NCI-H226 (cell line): ENCODE results near the gene GNAT2.
A peak's percentile ranks its signal among the peaks of the same experiment; 100 is the strongest.

ENCODE experiments used
- DNase-seq: peaks from one replicate; pipeline ENCODE4 v3.0.0-alpha.2; 2015

The GNAT2 gene

GRCh38 chr1:109605381-109605780 lies 14.0 kb downstream of the GNAT2 start:
- no peak for DNase-seq

- DNase-seq = no peak
Observed at GRCh38 chr1:109603229-109603628, 16.2 kb downstream of the GNAT2 start.

DNA sequence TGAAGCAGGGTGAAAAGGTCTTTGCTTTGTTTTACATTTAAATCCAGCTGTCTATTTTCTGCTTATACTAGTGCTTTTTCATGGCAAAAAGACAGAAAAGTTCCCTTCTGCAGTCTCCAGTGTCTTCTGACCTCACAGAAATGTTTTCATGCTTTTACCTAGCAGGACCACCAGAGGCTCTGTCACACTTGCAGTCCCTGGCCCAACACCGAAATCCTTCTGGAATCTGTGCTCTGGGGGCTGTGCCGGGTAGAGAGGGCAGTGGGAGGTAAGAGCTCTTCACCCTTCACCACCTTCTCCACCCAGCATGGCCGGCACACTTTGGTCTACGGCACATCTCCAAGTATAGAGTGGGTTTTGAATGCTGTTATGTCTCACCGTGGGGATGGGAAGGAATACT lies 20.8 kb downstream of the GNAT2 start:
- DNase-seq = no peak

- no peak for DNase-seq
Observed at GRCh38 chr1:109598156-109598555, 21.3 kb downstream of the GNAT2 start.

GRCh38 chr1:109595531-109595930 lies 23.9 kb downstream of the GNAT2 start:
- no peak for DNase-seq

DNA sequence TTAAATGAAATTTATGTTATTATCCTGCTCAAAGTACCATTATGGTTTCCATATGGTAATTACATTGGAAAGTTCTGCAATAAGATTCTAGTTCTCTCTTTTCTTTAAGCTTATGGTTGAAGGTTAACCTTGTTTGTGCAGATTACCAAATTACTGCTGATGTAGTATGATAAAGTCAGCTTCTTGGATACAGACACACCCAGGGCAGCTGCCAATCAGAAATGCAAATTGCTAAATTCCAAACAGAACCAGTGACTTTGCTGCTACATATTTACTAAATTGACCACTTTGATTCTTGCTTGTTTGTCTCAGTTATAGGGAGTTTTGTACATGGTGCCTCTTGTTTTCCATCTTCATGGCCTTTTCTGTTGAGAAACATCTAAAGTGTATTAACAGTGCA lies 26.5 kb downstream of the GNAT2 start:
- no peak for DNase-seq

GRCh38 chr1:109589679-109590078 lies 29.7 kb downstream of the GNAT2 start:
- DNase-seq = no peak

DNA sequence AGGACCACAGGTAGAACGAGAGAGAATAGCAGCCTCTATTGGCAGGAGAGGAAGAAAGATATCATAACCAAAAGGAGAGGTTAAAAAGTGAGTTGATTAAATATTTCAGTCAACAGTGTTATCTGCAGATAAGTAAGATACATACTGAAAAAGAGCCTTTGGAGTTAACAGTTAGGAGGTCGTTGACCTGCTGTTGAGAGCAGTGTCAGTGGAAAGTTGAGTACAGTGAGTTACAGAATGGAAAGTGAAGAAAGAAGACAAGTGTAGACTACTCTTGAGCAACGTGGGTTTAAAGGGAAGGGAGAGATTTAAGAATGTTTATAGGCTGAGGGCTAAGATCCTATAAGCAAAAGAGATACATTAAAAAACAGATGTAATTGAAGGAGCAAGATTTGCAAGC lies 30.2 kb downstream of the GNAT2 start:
- no peak for DNase-seq

DNA sequence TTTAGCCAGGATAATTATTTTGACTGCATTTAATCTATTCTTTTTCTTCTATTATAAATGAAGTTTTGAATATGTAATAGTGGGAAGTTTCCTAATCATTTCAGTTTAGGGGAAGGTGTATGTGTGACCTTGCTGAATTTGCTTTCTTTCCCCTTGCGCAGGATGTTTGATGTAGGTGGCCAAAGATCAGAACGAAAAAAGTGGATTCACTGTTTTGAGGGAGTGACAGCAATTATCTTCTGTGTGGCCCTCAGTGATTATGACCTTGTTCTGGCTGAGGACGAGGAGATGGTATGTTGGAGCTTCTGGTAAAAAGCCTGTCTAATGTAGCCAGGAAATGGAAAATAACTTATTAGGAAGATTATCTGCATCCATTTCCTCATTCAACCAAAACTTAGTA lies 33.4 kb downstream of the GNAT2 start:
- no peak for DNase-seq

DNA sequence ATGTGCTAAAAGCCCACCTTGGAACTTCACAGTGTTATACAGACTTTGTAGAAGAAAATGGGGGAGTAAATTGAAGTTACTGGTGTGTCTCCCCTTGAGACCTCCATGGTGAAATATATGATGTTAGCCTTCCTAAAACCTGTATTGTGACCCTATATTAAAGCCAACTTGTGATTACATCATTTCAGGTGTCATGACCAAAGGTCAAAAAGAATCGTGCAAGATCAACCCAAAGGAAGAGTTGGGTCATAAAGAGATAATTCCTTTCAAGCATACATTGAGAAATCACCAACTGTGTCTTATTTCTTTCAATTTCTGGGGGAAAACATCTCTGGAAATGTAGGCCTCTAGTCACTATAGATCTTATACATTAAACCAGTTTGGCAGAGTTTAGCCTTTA lies 34.6 kb downstream of the GNAT2 start:
- no peak for DNase-seq

DNA sequence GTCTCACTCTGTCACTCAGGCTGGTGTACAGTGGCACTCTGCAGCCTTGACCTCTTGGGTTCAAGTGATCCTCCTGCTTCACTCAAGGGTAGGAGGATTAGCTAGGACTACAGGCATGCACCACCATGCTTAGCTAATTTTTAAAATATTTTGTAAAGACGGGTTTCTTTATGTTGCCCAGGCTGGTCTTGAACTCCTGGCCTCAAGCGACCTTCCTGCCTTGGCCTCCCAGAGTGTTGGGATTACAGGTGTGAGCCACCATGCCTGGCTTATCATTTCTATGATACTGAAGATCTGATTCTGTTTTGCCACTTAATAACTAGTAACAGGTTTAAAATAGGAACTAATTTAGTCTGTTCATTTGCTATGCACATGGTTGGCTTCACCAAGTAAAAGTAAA lies 37.4 kb downstream of the GNAT2 start:
- no peak for DNase-seq

GRCh38 chr1:109579491-109579890 lies 39.9 kb downstream of the GNAT2 start:
- DNase-seq = no peak

- no peak for DNase-seq
Observed at GRCh38 chr1:109578947-109579443, 40.4 kb downstream of the GNAT2 start.

- DNase-seq = no peak
Observed at GRCh38 chr1:109573785-109574184, 45.6 kb downstream of the GNAT2 start.

DNA sequence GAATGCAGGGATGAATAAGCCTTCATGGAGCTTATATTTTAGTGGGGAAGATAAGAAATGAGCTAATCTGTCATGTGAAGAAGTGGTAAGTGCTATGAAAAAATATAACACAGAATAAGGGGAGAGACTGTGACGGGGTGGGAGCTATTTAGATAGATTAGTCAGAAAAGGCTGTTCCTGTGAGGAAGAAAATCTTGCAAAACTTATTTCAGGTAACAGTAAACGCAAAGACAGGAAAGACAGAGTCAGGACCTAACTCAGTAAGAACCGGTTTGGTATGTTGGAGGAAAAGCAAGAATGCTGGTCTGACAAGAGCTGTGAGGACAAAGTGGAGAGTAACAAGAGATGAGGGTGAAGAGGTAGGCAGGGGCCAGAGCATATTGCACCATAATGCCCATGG lies 49.0 kb downstream of the GNAT2 start:
- DNase-seq = peak; percentile 89

DNA sequence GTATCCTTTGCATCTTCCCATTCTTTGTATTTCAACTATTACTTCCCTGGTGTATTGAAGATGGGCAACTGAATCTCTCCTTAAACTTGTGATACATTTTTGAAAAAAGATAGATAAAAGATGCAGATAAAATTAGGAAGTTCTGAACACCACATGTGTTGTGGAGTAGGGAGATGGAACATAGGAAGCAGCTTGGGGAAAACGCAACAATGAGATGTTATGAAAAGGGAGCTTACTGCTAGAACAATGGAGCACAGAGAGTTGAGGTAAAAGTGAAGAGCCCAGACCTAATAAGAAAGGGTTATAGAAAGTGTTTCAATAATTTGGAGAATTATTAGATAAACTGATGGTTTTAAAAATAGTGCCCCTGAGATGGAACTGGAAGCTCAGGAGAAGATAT lies 50.1 kb downstream of the GNAT2 start:
- no peak for DNase-seq

DNA sequence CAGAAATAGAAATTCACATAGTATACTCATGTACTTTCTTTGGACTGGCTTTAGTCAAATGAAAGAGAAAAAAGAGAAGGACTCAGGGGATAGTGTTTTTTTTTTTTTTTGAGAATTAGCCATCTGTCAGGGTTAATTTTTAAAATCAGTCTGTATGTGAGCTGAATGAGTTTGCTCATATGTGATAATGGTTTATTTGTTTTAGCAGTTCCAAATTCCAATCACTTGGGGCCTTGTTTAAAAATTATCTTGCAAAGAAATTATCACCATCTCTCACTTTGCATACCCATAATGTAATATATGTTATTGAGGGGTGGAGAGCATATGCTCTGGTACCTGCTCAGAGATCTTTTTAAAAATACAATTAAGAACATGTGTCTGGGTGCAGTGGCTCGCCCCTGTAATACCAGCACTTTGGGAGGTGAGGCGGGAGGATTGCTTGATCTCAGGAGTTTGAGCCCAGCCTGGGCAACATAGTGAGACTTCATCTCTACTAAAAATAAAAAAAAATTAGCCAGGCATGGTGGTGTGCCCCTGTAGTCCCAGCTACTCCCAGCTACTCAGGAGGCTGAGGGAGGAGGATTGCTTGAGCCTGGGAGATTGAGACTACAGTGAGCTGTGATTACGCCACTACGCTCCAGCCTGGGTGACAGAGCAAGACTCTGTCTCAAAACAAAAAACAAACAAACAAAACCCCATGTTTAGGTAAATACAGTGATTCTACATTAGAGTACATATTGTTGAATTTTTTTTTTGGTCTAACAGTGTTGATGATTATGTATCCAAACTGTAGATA lies 51.3 kb downstream of the GNAT2 start:
- DNase-seq = no peak

- DNase-seq = no peak
Observed at GRCh38 chr1:109566982-109567381, 52.4 kb downstream of the GNAT2 start.

- no peak for DNase-seq
Observed at GRCh38 chr1:109565241-109565640, 54.2 kb downstream of the GNAT2 start.

GRCh38 chr1:109564194-109564878 lies 55.1 kb downstream of the GNAT2 start:
- DNase-seq = no peak

DNA sequence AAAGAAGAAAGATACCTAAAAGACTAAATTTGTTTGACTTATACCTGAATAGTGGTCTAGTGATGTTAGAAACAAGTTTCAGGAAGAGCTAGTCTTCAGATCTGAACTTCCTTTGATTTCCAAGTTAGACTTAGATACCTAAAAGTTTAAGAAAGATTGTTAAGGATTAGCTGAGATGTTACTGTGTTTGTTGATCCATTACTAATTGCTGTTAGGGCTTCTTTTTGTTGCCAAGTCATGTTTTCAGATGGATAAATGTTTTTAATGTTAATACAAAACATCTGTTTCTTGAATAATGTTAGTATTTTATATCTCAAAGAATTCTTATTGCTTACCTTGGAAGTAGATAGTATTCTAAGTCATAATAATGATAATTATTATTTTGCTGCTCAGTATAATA lies 59.4 kb downstream of the GNAT2 start:
- DNase-seq = no peak

DNA sequence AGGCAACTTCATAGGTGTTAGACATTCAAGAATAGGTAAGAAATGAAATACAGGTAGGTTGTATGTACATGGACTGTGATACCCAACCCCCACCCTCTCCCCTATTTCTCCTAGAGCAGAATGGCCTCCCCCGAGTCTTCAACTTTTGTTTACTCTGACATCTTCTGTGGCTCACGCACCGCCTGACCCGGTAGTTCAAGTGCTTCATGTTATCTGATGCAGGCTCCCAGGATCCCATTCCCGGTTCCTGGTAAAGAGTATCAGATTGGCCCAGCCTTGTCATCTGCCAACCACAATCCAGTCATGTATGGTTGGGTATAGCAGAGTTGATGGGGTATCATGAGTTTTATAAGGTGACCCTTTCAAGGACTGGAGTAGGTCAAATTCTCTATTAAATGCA lies 61.9 kb downstream of the GNAT2 start:
- no peak for DNase-seq

DNA sequence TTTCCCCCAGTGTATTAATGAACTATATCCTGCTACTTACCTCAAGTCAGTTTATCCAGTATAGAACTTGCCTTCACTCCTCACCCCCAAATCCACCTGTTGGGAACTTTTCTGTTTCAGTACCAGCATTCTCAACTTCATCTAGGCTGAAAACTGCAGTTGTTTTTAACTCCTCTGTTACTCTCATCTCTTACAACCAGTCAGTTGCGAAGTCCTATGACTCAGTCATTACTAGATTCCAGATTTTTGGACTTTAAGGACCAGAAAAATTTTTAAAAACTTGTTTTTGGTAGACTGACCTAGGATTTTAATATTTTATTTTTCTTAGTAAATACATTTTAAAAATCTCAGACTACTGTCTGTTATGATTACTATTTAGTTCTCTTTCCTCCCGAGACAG lies 62.9 kb downstream of the GNAT2 start:
- no peak for DNase-seq
